ENCODE data around the gene KRT1.
A peak's percentile ranks its signal among the peaks of the same experiment; 100 is the strongest.

KRT1 gene

DNA sequence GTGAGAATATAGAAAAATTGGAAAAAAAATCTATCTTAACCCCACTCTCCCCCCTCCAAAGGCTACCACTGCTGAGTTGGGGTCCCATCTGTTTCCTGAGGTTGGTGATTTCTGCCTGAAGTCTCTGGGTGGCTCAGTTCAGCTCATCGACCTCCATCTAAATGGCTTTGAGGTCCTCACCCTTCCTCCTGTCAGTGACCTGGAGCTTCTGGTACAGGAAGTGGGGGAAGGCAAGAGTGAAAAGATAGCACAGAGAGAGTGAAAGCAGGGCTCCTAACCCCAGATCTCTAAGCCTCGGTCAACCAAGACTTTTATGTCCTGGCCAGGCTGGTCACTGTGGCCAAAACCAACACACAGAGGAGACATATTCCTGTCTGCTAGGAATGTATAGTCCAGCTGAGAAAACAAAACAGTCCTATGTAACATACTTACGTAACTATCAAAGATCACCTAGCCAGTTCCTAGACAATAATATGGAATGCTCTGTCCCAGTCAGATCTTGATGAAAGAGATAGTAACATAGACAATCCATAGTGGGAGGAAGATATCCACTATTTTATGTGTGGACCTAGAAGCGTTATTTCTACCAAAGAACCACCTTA lies 49.5 kb downstream of the KRT1 start:
- no peak for TF ChIP-seq CTCF (IDR thresholded peaks at IDR 0.05; ENCODE audit: insufficient read depth, low read depth, low read length, missing control alignments)
- no peak overlapping the region for H3K4me3 ChIP-seq (ENCODE audit: low read depth, low read length)
- DNase-seq (ENCODE audit: low read depth): peak; percentile 3

- no peak for DNase-seq (ENCODE audit: low read depth)
- TF ChIP-seq CTCF (IDR thresholded peaks at IDR 0.05; ENCODE audit: insufficient read depth, low read depth, low read length, missing control alignments): no peak
- H3K4me3 ChIP-seq (ENCODE audit: low read depth, low read length): no peak overlapping the region
Measured at GRCh38 chr12:52630008-52630500, 50.2 kb downstream of the KRT1 start.

GRCh38 chr12:52629281-52630007 lies 50.8 kb downstream of the KRT1 start:
- no peak for DNase-seq (ENCODE audit: low read depth)

DNA sequence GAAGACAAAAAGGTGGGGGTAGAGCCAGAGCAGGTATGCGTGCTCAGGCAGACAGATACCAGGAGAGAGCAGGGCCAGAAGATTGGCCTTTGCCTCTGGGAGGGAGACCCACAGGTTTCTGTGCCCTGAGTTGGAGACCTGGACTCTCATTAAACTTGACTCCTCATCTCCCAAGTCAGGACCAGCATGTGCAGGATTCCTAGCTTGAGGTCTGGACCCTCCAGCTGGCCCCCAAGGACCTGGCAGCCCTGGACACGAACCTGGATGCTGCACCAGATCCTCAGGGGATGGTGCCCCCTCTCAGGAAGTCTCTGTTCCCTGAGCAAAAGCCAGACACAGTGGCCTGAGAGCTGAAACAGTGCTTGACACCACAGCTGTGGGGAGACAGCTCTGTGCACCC lies 51.4 kb downstream of the KRT1 start:
- no peak for TF ChIP-seq CTCF (IDR thresholded peaks at IDR 0.05; ENCODE audit: insufficient read depth, low read depth, low read length, missing control alignments)
- H3K4me3 ChIP-seq (ENCODE audit: low read depth, low read length): no peak overlapping the region
- DNase-seq (ENCODE audit: low read depth): no peak

More at GRCh38 chr12:52629281-52630007, 50.8 kb downstream of the KRT1 start:
- TF ChIP-seq CTCF (IDR thresholded peaks at IDR 0.05; ENCODE audit: insufficient read depth, low read depth, low read length, missing control alignments): no peak
- H3K4me3 ChIP-seq (ENCODE audit: low read depth, low read length): no peak overlapping the region

DNA sequence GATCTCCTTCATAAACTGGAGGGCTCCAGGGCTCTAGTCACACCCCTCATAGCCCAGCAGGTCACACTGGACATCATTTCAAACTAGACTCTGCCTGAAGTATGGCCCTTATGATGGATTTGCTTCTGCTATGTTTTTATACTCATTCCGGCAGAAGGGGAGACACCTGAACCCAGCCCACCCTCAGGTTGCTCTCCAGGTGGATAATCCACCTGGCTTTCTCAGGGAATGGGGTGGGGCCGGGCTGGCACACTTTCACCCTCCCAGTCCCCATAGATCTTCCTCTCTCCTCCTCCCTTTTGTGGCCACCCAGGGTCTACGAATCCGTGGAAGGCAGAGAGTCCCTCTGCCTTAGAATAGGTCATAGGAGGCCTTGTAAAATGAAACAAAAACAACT lies 52.1 kb downstream of the KRT1 start:
- DNase-seq (ENCODE audit: low read depth): no peak
- no peak overlapping the region for H3K4me3 ChIP-seq (ENCODE audit: low read depth, low read length)

GRCh38 chr12:52627395-52628110 lies 52.7 kb downstream of the KRT1 start:
- DNase-seq (ENCODE audit: low read depth): no peak
- no peak for TF ChIP-seq CTCF (IDR thresholded peaks at IDR 0.05; ENCODE audit: insufficient read depth, low read depth, low read length, missing control alignments)

More for the DNA sequence above, 52.1 kb downstream of the KRT1 start:
- TF ChIP-seq CTCF (IDR thresholded peaks at IDR 0.05; ENCODE audit: insufficient read depth, low read depth, low read length, missing control alignments): no peak

More at GRCh38 chr12:52627395-52628110, 52.7 kb downstream of the KRT1 start:
- no peak overlapping the region for H3K4me3 ChIP-seq (ENCODE audit: low read depth, low read length)

Data from GM12865 (cell line).